Measurements from ENCODE around the gene FGF7.
"Not testable (repeated sequence)": the region's sequence is repeated elsewhere in the genome, so short reads cannot be mapped to it uniquely, and the experiment has no call there.

FGF7 gene

GRCh38 chr15:49439678-49440395 is 16.8 kb downstream of the FGF7 start:
- peak; percentile 3 for DNase-seq

GRCh38 chr15:49441356-49441755 is 18.3 kb downstream of the FGF7 start:
- no peak for DNase-seq

- no peak for DNase-seq
These were observed 18.8 kb downstream of the FGF7 start for GRCh38 chr15:49441816-49442215.

- DNase-seq = no peak
These were observed 29.6 kb downstream of the FGF7 start for GRCh38 chr15:49452595-49452994.

GRCh38 chr15:49456166-49456565 is 33.1 kb downstream of the FGF7 start:
- DNase-seq = no peak

GRCh38 chr15:49458145-49458544 is 35.1 kb downstream of the FGF7 start:
- no peak for DNase-seq

GRCh38 chr15:49460411-49460941 is 37.4 kb downstream of the FGF7 start:
- no peak for DNase-seq

- DNase-seq = peak; percentile 28
These were observed 39.3 kb downstream of the FGF7 start for GRCh38 chr15:49462232-49462844.

- DNase-seq = no peak
These were observed 41.5 kb downstream of the FGF7 start for GRCh38 chr15:49464522-49464921.

GRCh38 chr15:49466119-49466518 is 43.1 kb downstream of the FGF7 start:
- DNase-seq = no peak

GRCh38 chr15:49467746-49468480 is 44.9 kb downstream of the FGF7 start:
- DNase-seq = no peak

- no peak for DNase-seq
These were observed 45.4 kb downstream of the FGF7 start for GRCh38 chr15:49468481-49468839.

GRCh38 chr15:49471248-49471647 is 48.2 kb downstream of the FGF7 start:
- peak; percentile 62 for DNase-seq

GRCh38 chr15:49471733-49472132 is 48.7 kb downstream of the FGF7 start:
- DNase-seq = peak; percentile 23

GRCh38 chr15:49472338-49472737 is 49.3 kb downstream of the FGF7 start:
- DNase-seq = no peak

GRCh38 chr15:49473031-49473430 is 50.0 kb downstream of the FGF7 start:
- no peak for DNase-seq

- DNase-seq = not testable (repeated sequence)
These were observed 55.0 kb downstream of the FGF7 start for GRCh38 chr15:49478021-49478420.

- not testable (repeated sequence) for DNase-seq
These were observed 55.9 kb downstream of the FGF7 start for GRCh38 chr15:49478982-49479381.

- DNase-seq = not testable (repeated sequence)
These were observed 62.4 kb downstream of the FGF7 start for GRCh38 chr15:49485401-49485800.

- no peak for DNase-seq
These were observed 67.9 kb downstream of the FGF7 start for GRCh38 chr15:49490966-49491365.

GRCh38 chr15:49492151-49492550 is 69.1 kb downstream of the FGF7 start:
- no peak for DNase-seq

GRCh38 chr15:49492830-49493229 is 69.8 kb downstream of the FGF7 start:
- peak; percentile 3 for DNase-seq

- no peak for DNase-seq
These were observed 71.8 kb downstream of the FGF7 start for GRCh38 chr15:49494842-49495241.
